HepG2 (cell line): ENCODE measurements around the gene ROBO2. TPM values are rescaled to one million over a fixed set of nuclear protein-coding genes. Genes with fewer than 3 reads are reported as not detected.

Source experiments
- ATAC-seq: fragments of 200-7000 bp; cut with Tn5 transposase; 3 replicates; pipeline ENCODE4 v1.9.1; 2020; ENCODE audit warnings: mild to moderate bottlenecking, moderate library complexity
- BruUV-seq: library from RNA; stranded (reverse); fragments of 400-500 nt; replicated peaks from 2 replicates; lab custom pipeline; 2021; lab: Mats Ljungman, UMichigan
- CTCF ChIA-PET: fragments of 300-600 bp; formaldehyde crosslinking; extraction: SDS; loops from one replicate; lab custom pipeline; 2021; ENCODE audit warnings: low total read pairs, inconsistent platforms, low intra/inter-chr PET ratio; lab: Yijun Ruan, JAX
- POLR2A ChIA-PET: fragments of 350-600 bp; sonication (Branson Sonifier 250); formaldehyde crosslinking; loops from one replicate; lab custom pipeline; 2020; ENCODE audit warnings: antibody characterized with exemption, inconsistent platforms; lab: Yijun Ruan, JAX
- DNase-seq: peaks from one replicate; pipeline ENCODE4 v3.0.0-alpha.2; 2015; ENCODE audit warnings: low spot score
- FAIRE-seq: peaks from 3 replicates; lab custom pipeline; 2011; peaks lifted over from hg19 to GRCh38; lab: Jason Lieb, UNC
- H2AFZ ChIP-seq: one replicate; pipeline ENCODE4 v1.6.1; 2011; ENCODE audit warnings: low read length, inconsistent platforms
- H3K27ac ChIP-seq: fragments of 300-600 bp; 3 replicates; pipeline ENCODE4 v1.8.0; 2011; ENCODE audit warnings: mixed run types, mild to moderate bottlenecking, mixed read lengths, low read length, inconsistent platforms; ENCODE audit not compliant: insufficient read depth; ENCODE audit errors: extremely low read length
- H3K27me3 ChIP-seq, 2 experiments: fragments of 200-600 bp in 1 of 2; 2 replicates in 1 of 2; 3 replicates in 1 of 2; pipeline versions ENCODE4 v1.6.0 to v1.8.0; 2011; ENCODE audit warnings: low read length in 2 of 2, mild to moderate bottlenecking in 2 of 2, moderate library complexity in 2 of 2, inconsistent platforms in 1 of 2; ENCODE audit not compliant: insufficient read depth in 2 of 2, control insufficient read depth in 1 of 2
- H3K36me3 ChIP-seq, 2 experiments: fragments of 200-600 bp in 1 of 2; replicated peaks in 1 of 2; 2 replicates in 1 of 2; 3 replicates in 1 of 2; pipeline versions ENCODE4 v1.5.1 to v1.8.0; 2011; ENCODE audit warnings: low read length in 2 of 2, inconsistent platforms in 1 of 2; ENCODE audit not compliant: insufficient read depth in 2 of 2, control insufficient read depth in 1 of 2
- H3K4me1 ChIP-seq: 2 replicates; pipeline ENCODE4 v1.5.1; 2012; ENCODE audit warnings: low read length, inconsistent platforms; ENCODE audit not compliant: insufficient read depth
- H3K4me2 ChIP-seq: 2 replicates; pipeline ENCODE4 v1.6.0; 2011; ENCODE audit warnings: low read depth, low read length, inconsistent platforms
- H3K4me3 ChIP-seq, 3 experiments: fragments of 200-600 bp in 1 of 3; sonication (generic), shearing (Covaris generic) in 1 of 3; replicated peaks in 1 of 3; 2 replicates each; pipeline ENCODE4 v1.5.1; 2011 to 2016; ENCODE audit warnings: low read length in 3 of 3, inconsistent platforms in 2 of 3, low read depth in 2 of 3, mild to moderate bottlenecking in 2 of 3, control low read depth in 1 of 3, mixed read lengths in 1 of 3; ENCODE audit not compliant: insufficient read depth in 1 of 3
- H3K79me2 ChIP-seq: one replicate; pipeline ENCODE4 v1.6.1; 2011; ENCODE audit warnings: low read length, inconsistent platforms; ENCODE audit not compliant: insufficient read depth
- H3K9ac ChIP-seq: 2 replicates; pipeline ENCODE4 v1.6.0; 2011; ENCODE audit warnings: mild to moderate bottlenecking, low read depth, low read length, inconsistent platforms; ENCODE audit not compliant: insufficient read depth
- H3K9me3 ChIP-seq: 2 replicates; pipeline ENCODE4 v1.5.1; 2012; ENCODE audit warnings: mild to moderate bottlenecking, low read length
- H4K20me1 ChIP-seq: 2 replicates; pipeline ENCODE4 v1.6.0; 2011; ENCODE audit warnings: inconsistent platforms, mild to moderate bottlenecking, low read length, moderate library complexity; ENCODE audit not compliant: insufficient read depth
- AGO1 ChIP-seq: fragments of 200-400 bp; formaldehyde crosslinking; IDR thresholded peaks from 2 replicates; pipeline ENCODE4 v1.6.1; 2017; ENCODE audit warnings: mild to moderate bottlenecking, low read depth, low read length, moderate library complexity; ENCODE audit not compliant: poor library complexity, severe bottlenecking
- ATAD3A ChIP-seq: sonication (generic); formaldehyde crosslinking; IDR thresholded peaks from 2 replicates; pipeline ENCODE4 v1.4.0; 2020; ENCODE audit warnings: missing genetic modification reagents
- BHLHE40 ChIP-seq: IDR thresholded peaks from 2 replicates; pipeline ENCODE4 v1.6.1; 2011; ENCODE audit warnings: low read length, improper control_type of control experiment
- CBX1 ChIP-seq: IDR thresholded peaks from one replicate; pipeline ENCODE4 v1.6.1; 2016; ENCODE audit warnings: antibody characterized with exemption, low read depth
- CEBPB ChIP-seq: IDR thresholded peaks from 2 replicates; pipeline ENCODE4 v1.6.1; 2011; ENCODE audit warnings: low read depth, low read length, improper control_type of control experiment, borderline replicate concordance
- DR1 ChIP-seq: sonication (generic); formaldehyde crosslinking; IDR thresholded peaks from 2 replicates; pipeline ENCODE4 v1.8.0; 2021; ENCODE audit warnings: mild to moderate bottlenecking, missing genetic modification reagents, inconsistent platforms
- EEA1 ChIP-seq: sonication (generic); formaldehyde crosslinking; IDR thresholded peaks from 2 replicates; pipeline ENCODE4 v1.5.1; 2020; ENCODE audit warnings: mild to moderate bottlenecking, missing genetic modification reagents, borderline replicate concordance
- ETV6 ChIP-seq: sonication (generic); formaldehyde crosslinking; conservative IDR thresholded peaks from 2 replicates; pipeline ENCODE4 v1.4.0; 2020; ENCODE audit warnings: missing genetic modification reagents
- EZH2 ChIP-seq: conservative IDR thresholded peaks from 2 replicates; pipeline ENCODE4 v1.6.1; 2012; ENCODE audit warnings: mild to moderate bottlenecking, low read depth, low read length, moderate library complexity
- GABPB1 ChIP-seq: IDR thresholded peaks from 2 replicates; pipeline ENCODE4 v1.6.1; 2016; ENCODE audit warnings: mild to moderate bottlenecking, missing genetic modification reagents, moderate library complexity, missing compliant biosample characterization
- MBD4 ChIP-seq: IDR thresholded peaks from 2 replicates; pipeline ENCODE4 v1.6.1; 2012; ENCODE audit warnings: low read length, inconsistent platforms, borderline replicate concordance
- TBX3 ChIP-seq: fragments of 450-650 bp; IDR thresholded peaks from 2 replicates; pipeline ENCODE4 v1.6.1; 2017; ENCODE audit warnings: antibody characterized with exemption, mild to moderate bottlenecking, inconsistent platforms, borderline replicate concordance
- ZBTB21 ChIP-seq: sonication (generic); formaldehyde crosslinking; IDR thresholded peaks from 2 replicates; pipeline ENCODE4 v1.4.0; 2020; ENCODE audit warnings: missing genetic modification reagents
- ZNF274 ChIP-seq: sonication (generic); formaldehyde crosslinking; IDR thresholded peaks from 2 replicates; pipeline ENCODE4 v1.5.1; 2020; ENCODE audit warnings: mild to moderate bottlenecking, missing genetic modification reagents
- ZNF589 ChIP-seq: sonication (generic); formaldehyde crosslinking; conservative IDR thresholded peaks from 2 replicates; pipeline ENCODE4 v1.8.0; 2022; ENCODE audit warnings: mild to moderate bottlenecking, moderate library complexity, missing genetic modification reagents
- WGBS: methylation state at CpG from one replicate; pipeline ENCODE4 v1.1.6; 2017; ENCODE audit warnings: low lambda C conversion rate; 5-methylcytosine and 5-hydroxymethylcytosine counted together
- in situ Hi-C: cut with HindIII; loops from 2 replicates; pipeline ENCODE4 v1.10.0; 2017; ENCODE audit warnings: low pct_unique_long_range_greater_than_20kb; ENCODE audit not compliant: extremely low pct_ligation_motif_present
- intact Hi-C: fragments of 100-400 bp; cut with micrococcal nuclease; formaldehyde crosslinking; loops from one replicate; pipeline ENCODE4 v1.10.0; 2022; ENCODE audit not compliant: unreplicated experiment
- polyA plus RNA-seq, 8 experiments: library from polyadenylated mRNA; depleted of rRNA in 3 of 8; stranded (reverse) in 7 of 8; unstranded in 1 of 8; fragments of >200 nt; fragmentation: Illumina TruSeq in 4 of 8; extraction: Trizol in 4 of 8; gene quantifications; 2 replicates each; pipeline versions ENCODE4 v1.2.1 to v1.2.3, GENCODE V29; 2011 to 2016; ENCODE audit warnings: low read depth in 4 of 8, missing spikeins in 1 of 8, mixed read lengths in 1 of 8; ENCODE audit not compliant: insufficient read depth in 1 of 8
- total RNA-seq, 5 experiments: library from RNA; depleted of rRNA; stranded (reverse); fragments of >200 nt; fragmentation: Illumina TruSeq; extraction: Trizol; gene quantifications; 2 replicates each; pipeline ENCODE4 v1.2.3, GENCODE V29; 2016; ENCODE audit warnings: low read depth in 1 of 5
- TF ChIP-seq, protein P1 (sequence below): sonication (generic); formaldehyde crosslinking; conservative IDR thresholded peaks from 2 replicates; pipeline ENCODE4 v1.4.0; 2020; ENCODE audit warnings: missing genetic modification reagents
- TF ChIP-seq, protein P2 (sequence below): sonication (generic); formaldehyde crosslinking; IDR thresholded peaks from 2 replicates; pipeline ENCODE4 v1.4.0; 2020; ENCODE audit warnings: missing genetic modification reagents, mild to moderate bottlenecking, borderline replicate concordance

ROBO2 gene
- total and polyA plus RNA-seq, 2 of the 13 experiments (the other 11 are each of a cell fraction or from before 2014, with no cell fraction given) = not detected

DNA sequence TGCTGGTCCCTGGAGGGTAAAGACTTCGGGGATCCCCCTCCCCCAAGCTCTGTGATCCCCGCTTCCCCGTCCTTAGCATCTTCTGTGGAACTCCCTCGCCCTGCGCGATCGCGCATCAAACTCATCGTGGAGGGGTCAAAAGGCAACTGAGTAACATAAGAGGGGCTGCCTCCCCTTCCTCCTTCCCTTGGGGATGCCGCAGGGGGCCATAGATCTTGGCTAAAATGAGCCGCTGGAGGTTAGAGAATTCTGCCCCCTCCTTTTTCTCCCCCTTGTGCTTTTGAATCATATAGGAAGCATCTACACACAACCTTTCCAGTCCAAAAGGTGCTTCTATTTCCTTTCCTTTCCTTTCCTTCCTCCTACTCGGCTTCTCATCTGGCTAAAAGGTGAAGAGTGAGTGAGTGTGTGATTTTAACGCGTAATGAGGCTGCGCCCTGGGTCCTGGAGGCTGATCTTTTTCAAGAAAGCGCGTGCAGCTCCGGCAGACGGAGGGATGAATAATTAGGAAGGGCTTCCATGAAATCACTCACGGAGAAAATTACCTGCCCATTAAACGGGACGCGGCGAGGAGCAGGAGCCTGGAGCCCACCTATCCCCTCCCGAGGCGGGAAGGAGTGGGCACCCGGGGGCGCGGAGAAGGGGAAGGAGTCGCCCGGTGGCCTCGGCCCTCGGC is 831 bp upstream of the ROBO2 start:
- in situ Hi-C loops = loop anchor here (5.0 to 25.0 kb wide), 2 partner anchors 213 to 1598 kb away; no protein-coding TSS in a partner anchor
- 26% methylated on average over 28 of the region's 33 CpGs for WGBS
- Histone ChIP-seq H4K20me1 (no peaks in the 10 kb centered on the region), H3K27ac (no peak overlapping the region), H3K9me3 (no peaks in the 10 kb centered on the region), H3K36me3 (no peaks in the 10 kb centered on the region), H3K27me3 (peaks cover 4 to 27% of the 10 kb centered on the region in 2 experiments), H2AFZ (no peak overlapping the region), H3K4me2 (no peak overlapping the region), H3K4me3 (peak overlapping the region in 1 of 3 experiments; percentile 28; a peak in 1 of 6 replicates), H3K79me2 (no peaks in the 10 kb centered on the region), H3K4me1 (no peaks in the 10 kb centered on the region), H3K9ac (no peak overlapping the region)
- TF ChIP-seq CBX1 = no peak
- TF ChIP-seq CEBPB = no peak
- no peak for TF ChIP-seq GABPB1 (CRISPR knock-in tag)
- no peak for TF ChIP-seq DR1 (CRISPR knock-in tag)
- TF ChIP-seq, protein P1, sequence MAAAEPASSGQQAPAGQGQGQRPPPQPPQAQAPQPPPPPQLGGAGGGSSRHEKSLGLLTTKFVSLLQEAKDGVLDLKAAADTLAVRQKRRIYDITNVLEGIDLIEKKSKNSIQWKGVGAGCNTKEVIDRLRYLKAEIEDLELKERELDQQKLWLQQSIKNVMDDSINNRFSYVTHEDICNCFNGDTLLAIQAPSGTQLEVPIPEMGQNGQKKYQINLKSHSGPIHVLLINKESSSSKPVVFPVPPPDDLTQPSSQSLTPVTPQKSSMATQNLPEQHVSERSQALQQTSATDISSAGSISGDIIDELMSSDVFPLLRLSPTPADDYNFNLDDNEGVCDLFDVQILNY (CRISPR knock-in tag) = no peak
- TF ChIP-seq ATAD3A (CRISPR knock-in tag) = no peak
- no peak for TF ChIP-seq ZNF589 (CRISPR knock-in tag)
- no peak for TF ChIP-seq BHLHE40
- TF ChIP-seq ZBTB21 = no peak
- peak; percentile 79; the same call in 1 of the 2 replicates for TF ChIP-seq EZH2
- no peak for TF ChIP-seq MBD4
- TF ChIP-seq AGO1 = no peak
- TF ChIP-seq EEA1 (CRISPR knock-in tag) = no peak
- TF ChIP-seq, protein P2, sequence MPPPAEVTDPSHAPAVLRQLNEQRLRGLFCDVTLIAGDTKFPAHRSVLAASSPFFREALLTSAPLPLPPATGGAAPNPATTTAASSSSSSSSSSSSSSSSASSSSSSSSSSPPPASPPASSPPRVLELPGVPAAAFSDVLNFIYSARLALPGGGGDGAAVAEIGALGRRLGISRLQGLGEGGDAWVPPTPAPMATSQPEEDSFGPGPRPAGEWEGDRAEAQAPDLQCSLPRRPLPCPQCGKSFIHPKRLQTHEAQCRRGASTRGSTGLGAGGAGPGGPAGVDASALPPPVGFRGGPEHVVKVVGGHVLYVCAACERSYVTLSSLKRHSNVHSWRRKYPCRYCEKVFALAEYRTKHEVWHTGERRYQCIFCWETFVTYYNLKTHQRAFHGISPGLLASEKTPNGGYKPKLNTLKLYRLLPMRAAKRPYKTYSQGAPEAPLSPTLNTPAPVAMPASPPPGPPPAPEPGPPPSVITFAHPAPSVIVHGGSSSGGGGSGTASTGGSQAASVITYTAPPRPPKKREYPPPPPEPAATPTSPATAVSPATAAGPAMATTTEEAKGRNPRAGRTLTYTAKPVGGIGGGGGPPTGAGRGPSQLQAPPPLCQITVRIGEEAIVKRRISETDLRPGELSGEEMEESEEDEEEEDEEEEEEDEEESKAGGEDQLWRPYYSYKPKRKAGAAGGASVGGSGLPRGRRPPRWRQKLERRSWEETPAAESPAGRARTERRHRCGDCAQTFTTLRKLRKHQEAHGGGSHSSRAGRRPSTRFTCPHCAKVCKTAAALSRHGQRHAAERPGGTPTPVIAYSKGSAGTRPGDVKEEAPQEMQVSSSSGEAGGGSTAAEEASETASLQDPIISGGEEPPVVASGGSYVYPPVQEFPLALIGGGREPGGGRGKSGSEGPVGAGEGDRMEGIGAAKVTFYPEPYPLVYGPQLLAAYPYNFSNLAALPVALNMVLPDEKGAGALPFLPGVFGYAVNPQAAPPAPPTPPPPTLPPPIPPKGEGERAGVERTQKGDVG (CRISPR knock-in tag) = no peak
- TF ChIP-seq ETV6 = no peak
- 0 out of 2 replicates have a peak, but pooled peaks have one; percentile 24 for TF ChIP-seq ZNF274 (CRISPR knock-in tag)
- TF ChIP-seq TBX3 = no peak
- POLR2A ChIA-PET = no interaction called here
- BruUV-seq = no TSS peak
- no peak for DNase-seq
- FAIRE-seq = no peak
- CTCF ChIA-PET = interaction anchor here (1.2 to 2.6 kb wide), 2 partner anchors 215 to 281 kb away, joined by 5 to 27 read pairs; no protein-coding TSS in a partner anchor
- peak; percentile 31 for ATAC-seq
- intact Hi-C loops = loop anchor here (1.0 to 10.0 kb wide), 6 partner anchors 167 to 776 kb away; no protein-coding TSS in a partner anchor
